Right cardiac atrium (tissue), 5 donors: Measurements from ENCODE around the gene SESN1. TPM values are rescaled to one million over a fixed set of nuclear protein-coding genes. Genes with fewer than 3 reads are reported as not detected.

Source experiments
- ATAC-seq, 2 donors: fragments of 200-7000 bp; cut with Tn5 transposase; one replicate each; pipeline versions ENCODE4 v1.8.0 to v1.9.1; 2020; ENCODE audit warnings: moderate library complexity in 2 of 2, mild to moderate bottlenecking in 1 of 2
- DNase-seq, 3 donors: peaks; one replicate each; pipeline ENCODE4 v3.0.0-alpha.2; 2020
- H3K27ac ChIP-seq: one replicate; pipeline ENCODE4 v1.5.1; 2013; ENCODE audit warnings: mild to moderate bottlenecking, low read length, control low read depth, moderate library complexity
- H3K27me3 ChIP-seq: one replicate; pipeline ENCODE4 v1.6.1; 2013; ENCODE audit not compliant: control insufficient read depth, insufficient read depth
- H3K4me1 ChIP-seq: one replicate; pipeline ENCODE4 v1.6.1; 2013; ENCODE audit warnings: low read length; ENCODE audit not compliant: control insufficient read depth, insufficient read depth
- H3K4me3 ChIP-seq: one replicate; pipeline ENCODE4 v1.5.1; 2013; ENCODE audit warnings: low read length, control low read depth
- H3K9me3 ChIP-seq: one replicate; pipeline ENCODE4 v1.6.1; 2013; ENCODE audit warnings: low read length; ENCODE audit not compliant: control insufficient read depth
- WGBS: extraction: QIAGEN DNeasy Blood & Tissue Kit; methylation state at CpG from one replicate; pipeline ENCODE4 v1.1.7; 2013; 5-methylcytosine and 5-hydroxymethylcytosine counted together
- intact Hi-C, 4 donors: fragments of 100-400 bp; cut with DNase I; formaldehyde crosslinking; loops; one replicate each; pipeline versions ENCODE4 v1.11.0 to v1.14.0; 2022 to 2023
- polyA plus RNA-seq: library from polyadenylated mRNA; stranded (reverse); fragments of 200-250 nt; gene quantifications from one replicate; pipeline ENCODE4 v1.2.3, GENCODE V29; 2013
- total RNA-seq, 4 donors: library from RNA; stranded (reverse); fragmentation: NEBNext Ultra II Directional; extraction: Animal tissue kit (Norgen Biotek cat#: 25700); gene quantifications; one replicate each; pipeline ENCODE4 v1.2.1, GENCODE V29; 2021
- donor health status: healthy with polysubstance abuse.
- donor health status: DM: no; HTN: yes; CAD: no.
- donor health status: DM: no; HTN: no; CAD: no.
- donor health status: DM: no; HTN: yes; CAD: no; lungs with severe emphysema.
- donor health status: DM: yes; HTN: yes; CAD: no.

The SESN1 gene
- total and polyA plus RNA-seq, 5 donors = 26.5 to 60.5 (median 40.8) TPM

DNA sequence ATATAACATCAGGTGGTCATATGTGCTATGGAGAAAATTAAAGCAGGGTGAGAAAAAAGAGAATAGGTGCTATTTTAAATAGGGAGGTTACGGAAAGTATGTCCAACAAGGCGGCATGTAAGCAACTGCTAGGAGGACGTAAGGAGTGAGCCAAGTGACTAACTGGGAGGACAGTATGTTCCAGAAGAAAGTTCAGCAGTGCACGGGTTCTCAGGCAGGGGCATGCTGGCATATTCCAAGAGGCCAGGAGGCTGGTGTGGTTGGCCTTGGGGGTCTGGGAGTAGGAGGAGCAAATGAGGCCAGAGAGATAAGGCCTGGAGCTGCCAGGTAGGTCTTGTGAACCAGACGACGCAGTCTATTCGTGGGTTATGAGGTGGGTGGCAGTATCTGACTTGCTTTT lies 134.0 kb downstream of the SESN1 start:
- intact Hi-C loops = no loop called here
- Histone ChIP-seq H3K27me3 (no peaks in the 10 kb centered on the region), H3K9me3 (no peaks in the 10 kb centered on the region), H3K27ac (no peak overlapping the region), H3K4me1 (peaks cover 2% of the 10 kb centered on the region), H3K4me3 (no peak overlapping the region)
- ATAC-seq (peak; percentile 19 to 21), DNase-seq (no peak)
- WGBS = 87% methylated on average over 7 of the region's 7 CpGs

DNA sequence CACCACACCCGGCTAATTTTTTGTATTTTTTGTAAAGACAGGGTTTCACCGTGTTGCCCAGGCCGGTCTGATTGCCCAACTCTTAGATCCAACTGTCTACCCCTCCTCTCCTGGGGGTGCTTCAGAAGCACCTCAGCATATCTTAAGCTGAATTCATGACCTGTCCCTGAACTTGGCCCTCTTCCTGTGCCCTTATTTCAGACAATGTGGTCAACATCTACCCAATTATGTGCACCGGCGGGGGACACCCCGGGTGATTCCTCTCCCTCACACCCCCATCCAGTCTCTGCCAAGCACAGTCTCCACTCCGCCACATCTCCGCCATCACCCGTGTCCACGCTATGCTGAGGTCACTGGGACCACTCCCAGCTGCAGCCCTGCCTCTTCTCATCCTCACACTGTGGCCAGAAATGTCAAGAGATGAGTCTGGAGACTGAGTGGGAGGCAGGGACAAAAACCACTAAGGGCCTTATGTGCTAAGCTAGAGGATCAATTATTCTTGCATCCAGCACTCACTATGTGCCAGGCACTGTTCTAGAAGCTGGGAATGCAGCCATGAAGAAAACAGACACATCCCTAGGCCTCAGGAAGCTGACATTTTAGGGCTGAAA lies 134.6 kb downstream of the SESN1 start:
- intact Hi-C loops = no loop called here
- Histone ChIP-seq H3K4me1 (peaks cover 2% of the 10 kb centered on the region), H3K27me3 (no peaks in the 10 kb centered on the region), H3K27ac (no peak overlapping the region), H3K4me3 (no peak overlapping the region), H3K9me3 (no peaks in the 10 kb centered on the region)
- DNase-seq = no peak
- 79% methylated on average over 10 of the region's 10 CpGs for WGBS
- no peak for ATAC-seq

DNA sequence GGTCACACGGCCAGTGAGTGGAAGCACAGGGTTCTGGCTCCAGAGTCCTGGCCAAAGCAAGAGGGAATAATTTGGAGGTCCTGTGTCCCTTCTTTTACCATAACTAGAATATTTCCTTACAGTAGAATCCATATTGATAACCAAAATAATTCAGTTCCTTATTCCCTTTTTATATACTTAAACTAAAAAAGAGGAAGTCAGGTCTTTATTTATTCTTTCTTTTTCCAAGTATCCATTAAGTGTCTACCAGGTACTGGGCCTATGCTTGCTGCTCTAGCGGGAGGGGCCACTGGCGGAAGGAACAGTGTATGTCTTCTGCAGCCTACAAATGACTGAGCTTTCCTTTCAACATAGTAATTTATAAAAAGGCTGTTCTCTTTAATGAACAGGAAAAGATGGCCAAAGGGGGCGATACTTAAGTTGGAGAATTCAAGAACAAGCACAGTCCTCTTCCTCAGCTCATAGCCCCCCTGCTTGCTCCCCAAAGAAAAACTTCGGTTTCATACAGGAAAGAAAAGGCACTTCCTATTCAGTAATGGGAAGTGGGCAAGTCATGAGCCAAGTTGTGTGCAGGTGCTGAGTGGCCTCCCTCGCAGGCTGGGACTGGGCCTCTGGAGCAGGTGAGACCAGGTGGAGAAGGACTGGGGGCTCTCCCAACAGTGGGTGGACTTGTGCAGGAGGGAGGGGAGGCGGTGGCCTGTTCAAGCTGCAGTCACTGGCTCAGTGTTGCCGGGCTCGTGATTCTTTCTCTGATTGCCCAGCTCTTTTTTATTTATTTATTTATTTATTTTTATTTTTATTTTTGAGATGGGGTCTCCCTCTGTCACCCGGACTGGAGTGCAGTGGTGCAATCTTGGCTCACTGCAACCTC lies 135.5 kb downstream of the SESN1 start:
- H3K27ac ChIP-seq = no peak overlapping the region
- H3K9me3 ChIP-seq = no peaks in the 10 kb centered on the region
- DNase-seq (no peak), ATAC-seq (no peak)
- H3K4me3 ChIP-seq = no peak overlapping the region
- intact Hi-C loops = no loop called here
- H3K4me1 ChIP-seq = peaks cover 2% of the 10 kb centered on the region
- 84% methylated on average over 10 of the region's 10 CpGs for WGBS
- no peaks in the 10 kb centered on the region for H3K27me3 ChIP-seq

DNA sequence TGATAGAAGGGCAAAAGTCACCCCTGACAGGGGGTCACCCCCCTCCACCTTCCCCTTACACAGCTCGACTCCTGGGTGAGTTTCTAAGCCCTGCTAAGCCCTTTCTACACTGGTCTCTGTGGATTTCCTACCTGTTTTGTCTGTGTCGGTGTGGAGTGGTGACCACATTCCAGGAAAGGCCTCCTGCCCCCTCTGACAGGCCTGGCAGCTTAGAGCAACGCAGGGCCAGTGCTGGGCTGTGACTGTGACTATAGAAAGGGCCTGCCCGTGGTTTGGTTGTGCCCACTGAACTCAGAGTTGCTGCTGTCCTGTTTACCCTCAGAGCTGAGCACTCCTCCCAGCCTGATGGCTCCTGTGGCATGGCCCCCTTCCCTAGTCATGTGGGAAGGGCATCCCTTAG lies 137.4 kb downstream of the SESN1 start:
- Histone ChIP-seq H3K27me3 (no peaks in the 10 kb centered on the region), H3K27ac (no peak overlapping the region), H3K4me1 (peaks cover 2% of the 10 kb centered on the region), H3K4me3 (no peak overlapping the region), H3K9me3 (no peaks in the 10 kb centered on the region)
- DNase-seq (no peak), ATAC-seq (no peak)
- intact Hi-C loops = no loop called here
- WGBS = 83% methylated on average over 4 of the region's 4 CpGs

DNA sequence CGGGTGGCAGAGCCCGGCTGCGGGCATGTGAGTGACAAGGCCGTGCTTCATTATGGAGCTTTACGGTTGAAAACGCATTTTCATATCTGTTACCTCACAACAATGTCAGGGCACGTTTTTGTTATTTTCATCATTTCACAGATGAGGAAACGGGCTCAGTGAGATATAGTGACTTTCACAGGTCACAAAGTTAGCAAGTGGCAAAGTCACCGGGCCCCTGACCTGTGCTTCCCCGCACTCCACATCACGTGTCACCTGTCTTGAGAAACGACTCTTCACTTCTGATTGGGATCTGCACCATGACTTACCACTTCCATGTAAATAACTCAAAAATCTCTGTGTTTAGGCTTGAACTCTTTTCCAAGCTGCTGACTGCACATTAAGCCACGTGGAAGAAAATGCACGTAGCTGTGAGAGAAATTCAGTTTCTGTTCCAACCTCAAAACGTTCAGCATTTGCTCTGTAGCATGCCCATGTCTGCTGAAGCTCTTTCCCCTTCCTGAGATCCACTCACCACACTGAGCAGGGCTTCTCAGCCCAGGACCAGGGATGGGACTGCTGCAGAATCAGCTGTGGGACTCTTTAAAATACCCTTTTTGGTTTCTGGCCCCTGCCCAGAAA lies 139.2 kb downstream of the SESN1 start:
- intact Hi-C loops = no loop called here
- no peak overlapping the region for H3K27ac ChIP-seq
- peaks cover 8% of the 10 kb centered on the region for H3K4me1 ChIP-seq
- ATAC-seq (no peak), DNase-seq (no peak)
- H3K9me3 ChIP-seq = no peaks in the 10 kb centered on the region
- no peak overlapping the region for H3K4me3 ChIP-seq
- H3K27me3 ChIP-seq = no peaks in the 10 kb centered on the region
- 85% methylated on average over 15 of the region's 15 CpGs for WGBS

DNA sequence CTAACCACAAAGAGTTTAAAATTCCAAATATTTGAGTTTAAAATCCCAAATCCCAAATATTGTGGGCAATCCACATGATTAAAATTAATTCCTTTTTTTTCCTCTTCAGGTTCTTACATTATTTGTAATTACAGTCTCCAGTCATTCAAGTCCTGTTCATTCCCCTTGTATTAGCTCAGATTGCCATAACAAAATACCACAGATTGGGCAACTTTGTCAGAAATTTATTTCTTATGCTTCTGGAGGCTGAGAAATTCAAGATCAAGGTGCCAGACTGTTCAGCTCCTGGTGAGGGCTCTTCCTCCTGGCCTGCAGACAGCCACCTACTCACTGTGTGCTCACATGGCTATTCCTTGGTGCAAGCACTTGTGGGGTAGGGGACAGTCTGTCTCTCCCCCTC lies 141.0 kb downstream of the SESN1 start:
- Histone ChIP-seq H3K27me3 (no peaks in the 10 kb centered on the region), H3K27ac (no peak overlapping the region), H3K4me1 (peaks cover 6% of the 10 kb centered on the region), H3K4me3 (no peak overlapping the region), H3K9me3 (no peaks in the 10 kb centered on the region)
- ATAC-seq (no peak), DNase-seq (no peak)
- intact Hi-C loops = no loop called here

DNA sequence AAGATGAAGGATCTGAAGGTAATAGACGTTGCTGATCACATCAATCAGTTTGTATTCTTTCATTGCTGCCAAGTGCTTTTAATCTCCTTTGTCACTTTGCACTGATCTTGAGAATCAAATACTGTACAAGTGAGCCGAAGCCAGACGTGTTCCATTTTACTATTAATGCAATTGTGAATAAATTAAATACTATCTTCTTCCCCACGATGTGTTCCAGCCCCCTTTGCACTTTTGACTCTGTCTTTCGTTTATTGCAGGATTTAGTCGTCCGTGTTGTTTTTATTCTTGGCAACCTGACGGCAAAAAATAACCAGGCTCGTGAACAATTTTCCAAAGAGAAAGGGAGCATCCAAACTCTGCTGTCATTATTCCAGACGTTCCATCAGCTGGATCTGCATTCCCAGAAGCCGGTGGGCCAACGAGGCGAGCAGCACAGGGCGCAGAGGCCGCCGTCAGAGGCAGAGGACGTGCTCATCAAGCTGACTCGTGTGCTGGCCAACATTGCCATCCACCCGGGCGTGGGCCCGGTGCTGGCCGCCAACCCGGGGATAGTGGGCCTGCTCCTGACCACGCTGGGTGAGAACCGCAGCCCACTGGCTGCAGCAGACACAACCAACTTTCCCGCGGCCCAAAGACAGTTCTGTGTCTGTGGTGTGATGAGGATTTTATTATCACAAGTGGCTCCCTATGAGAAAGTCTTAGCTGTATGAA lies 141.7 kb downstream of the SESN1 start:
- 64% methylated on average over 27 of the region's 27 CpGs for WGBS
- no peak overlapping the region for H3K27ac ChIP-seq
- no peak overlapping the region for H3K4me3 ChIP-seq
- H3K9me3 ChIP-seq = no peaks in the 10 kb centered on the region
- intact Hi-C loops = no loop called here
- no peaks in the 10 kb centered on the region for H3K27me3 ChIP-seq
- DNase-seq (peak; percentile 24 to 77 (median 61)), ATAC-seq (peak; percentile 43 to 54)
- peaks cover 8% of the 10 kb centered on the region for H3K4me1 ChIP-seq

DNA sequence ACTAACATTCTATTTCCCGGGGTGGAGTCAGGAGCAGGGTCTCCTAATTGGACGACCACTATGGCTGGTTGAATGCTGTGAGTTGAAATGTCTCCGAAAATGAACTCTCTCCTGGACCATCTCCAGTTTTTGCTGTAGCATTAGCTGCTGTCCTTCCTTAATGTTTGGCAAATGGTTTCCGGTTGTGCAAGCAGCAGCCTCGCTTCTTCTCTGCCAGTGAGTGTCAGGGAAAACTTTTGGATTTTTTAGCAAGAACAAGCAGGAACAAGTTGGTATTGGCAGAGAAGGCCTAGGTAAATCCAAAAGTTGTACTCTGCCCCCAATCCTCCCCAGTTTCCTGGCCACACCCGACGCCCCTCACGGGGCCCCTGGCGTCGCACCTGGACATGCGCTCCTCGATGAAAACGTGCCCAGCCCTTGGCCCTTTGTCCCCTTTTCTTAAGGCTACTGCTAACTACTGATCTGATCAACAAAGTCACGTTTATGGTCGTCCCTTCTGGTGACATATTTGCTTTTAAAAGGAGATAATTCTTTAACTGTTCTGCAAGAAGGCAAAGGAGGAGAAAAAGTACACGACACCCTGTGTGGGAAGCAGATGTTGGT lies 143.2 kb downstream of the SESN1 start:
- peaks cover 15% of the 10 kb centered on the region for H3K4me1 ChIP-seq
- no peak overlapping the region for H3K4me3 ChIP-seq
- no peak for DNase-seq
- no peak overlapping the region for H3K27ac ChIP-seq
- H3K27me3 ChIP-seq = no peaks in the 10 kb centered on the region
- 76% methylated on average over 16 of the region's 16 CpGs for WGBS
- H3K9me3 ChIP-seq = no peaks in the 10 kb centered on the region
- intact Hi-C loops = no loop called here
- no peak for ATAC-seq

DNA sequence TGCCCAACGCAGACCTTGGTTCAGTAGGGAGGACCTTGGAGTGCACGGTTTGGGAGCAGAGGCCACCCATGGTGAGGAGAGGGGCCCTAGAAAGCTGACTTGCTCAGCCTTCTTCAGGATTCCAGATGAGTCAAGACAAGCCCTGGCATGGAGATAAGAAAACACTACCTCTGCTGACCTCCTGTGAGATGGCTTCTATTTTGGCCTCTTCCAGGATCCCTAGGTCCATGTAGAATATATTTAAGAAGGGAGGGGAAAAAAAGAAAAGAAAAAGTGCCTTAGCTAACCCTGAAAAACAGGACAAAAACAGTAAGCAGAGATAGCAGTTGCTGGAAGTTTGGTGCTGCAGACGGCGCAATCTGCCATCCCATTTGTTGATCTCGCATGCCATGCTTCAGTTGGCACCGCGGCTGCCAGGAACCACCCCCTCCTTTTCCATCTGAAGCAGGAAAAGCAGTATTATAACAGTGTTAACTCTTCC lies 146.4 kb downstream of the SESN1 start:
- intact Hi-C loops = loop anchor here in 2 of 4 donors (10.0 kb wide), 1 partner anchor 57 kb away; no protein-coding TSS in a partner anchor
- Histone ChIP-seq H3K4me3 (no peak overlapping the region), H3K27me3 (no peaks in the 10 kb centered on the region), H3K9me3 (no peaks in the 10 kb centered on the region), H3K27ac (peak overlapping the region; percentile 89), H3K4me1 (peaks cover 19% of the 10 kb centered on the region)
- peak; percentile 25 to 73 (median 72) for DNase-seq
- no peak for ATAC-seq
- 38% methylated on average over 7 of the region's 7 CpGs for WGBS

DNA sequence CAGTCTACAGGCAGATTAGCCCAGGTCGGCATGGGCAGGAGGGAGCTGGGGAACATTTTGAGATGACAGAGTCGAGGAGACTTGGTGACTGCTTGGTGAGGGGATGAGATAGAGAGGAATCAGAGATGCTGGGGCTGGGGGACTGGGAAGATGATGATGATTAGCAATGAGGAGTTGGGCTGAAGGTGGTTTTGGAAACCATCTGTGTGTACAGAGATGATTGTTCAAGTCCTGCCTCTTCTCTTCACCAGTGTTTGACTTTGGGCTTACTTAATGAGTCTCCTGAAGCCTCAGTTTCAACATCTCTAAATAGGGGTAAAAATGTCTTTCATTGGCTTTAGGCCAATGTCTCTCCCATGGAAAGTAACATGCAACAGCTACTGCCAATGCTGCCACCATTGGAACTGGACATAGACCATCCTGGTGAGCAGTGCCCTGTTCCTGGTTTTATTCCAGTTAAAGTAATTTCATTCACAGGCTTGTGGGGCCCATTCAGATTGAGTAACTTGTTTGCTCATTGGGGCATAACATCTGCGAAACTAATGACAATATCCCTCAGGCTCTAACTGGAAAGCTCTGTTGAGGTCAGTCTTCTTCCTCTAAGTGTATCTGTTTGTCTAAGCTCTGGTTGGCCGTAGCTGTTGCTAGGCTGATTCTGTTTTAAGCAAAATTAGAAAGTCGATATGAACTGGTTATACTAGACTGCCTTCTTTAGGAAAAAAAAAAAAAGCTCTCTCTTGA lies 147.4 kb downstream of the SESN1 start:
- intact Hi-C loops = loop anchor here in 2 of 4 donors (10.0 kb wide), 1 partner anchor 58 kb away; no protein-coding TSS in a partner anchor

More for the DNA sequence above, 147.4 kb downstream of the SESN1 start:
- no peaks in the 10 kb centered on the region for H3K27me3 ChIP-seq
- H3K9me3 ChIP-seq = no peaks in the 10 kb centered on the region
- DNase-seq (peak in 1 of 3 donors; percentile 54), ATAC-seq (peak; percentile 16 to 45)
- peak overlapping the region; percentile 95 for H3K27ac ChIP-seq
- H3K4me3 ChIP-seq = no peak overlapping the region
- peaks cover 21% of the 10 kb centered on the region for H3K4me1 ChIP-seq
- 27% methylated on average over 5 of the region's 5 CpGs for WGBS
